ENCODE results near the gene GMFB. TPM values are rescaled to one million over a fixed set of nuclear protein-coding genes. Genes with fewer than 3 reads are reported as not detected.

Gene GMFB
- total RNA-seq, 1 experiment from 2014 or later: 63.7 TPM

GRCh38 chr14:54440476-54440872 is 48.3 kb downstream of the GMFB start:
- CTCF ChIA-PET: no interaction called here
- H3K9me3 Mint-ChIP-seq: 0 out of 2 replicates have a peak, but pooled peaks cover 7% of the 10 kb centered on the region
- POLR2A ChIA-PET: no interaction called here
- peak overlapping the region; percentile 98 for H3K27ac Mint-ChIP-seq
- TF ChIP-seq EMX1 (CRISPR knock-in tag; IDR thresholded peaks at IDR 0.05): no peak
- TF ChIP-seq RELA (CRISPR knock-in tag; IDR thresholded peaks at IDR 0.05; ENCODE audit: borderline replicate concordance): no peak
- TF ChIP-seq ATF3 (CRISPR knock-in tag; conservative IDR thresholded peaks at IDR 0.05): no peak
- TF ChIP-seq ZNF138 (CRISPR knock-in tag; conservative IDR thresholded peaks at IDR 0.05): no peak
- no peak for TF ChIP-seq AR (CRISPR knock-in tag; IDR thresholded peaks at IDR 0.05)
- no peak for TF ChIP-seq TEAD1 (CRISPR knock-in tag; IDR thresholded peaks at IDR 0.05)
- TF ChIP-seq ZNF232 (CRISPR knock-in tag; IDR thresholded peaks at IDR 0.05): no peak
- TF ChIP-seq MAX (CRISPR knock-in tag; IDR thresholded peaks at IDR 0.05): no peak
- no peak for TF ChIP-seq HMGA2 (CRISPR knock-in tag; IDR thresholded peaks at IDR 0.05)
- no peak for TF ChIP-seq ELF4 (CRISPR knock-in tag; IDR thresholded peaks at IDR 0.05; ENCODE audit: low read depth)
- TF ChIP-seq SMAD3 (CRISPR knock-in tag; IDR thresholded peaks at IDR 0.05; ENCODE audit: borderline replicate concordance): no peak
- TF ChIP-seq ZNF121 (CRISPR knock-in tag; IDR thresholded peaks at IDR 0.05): no peak
- no peak for TF ChIP-seq ZSCAN18 (CRISPR knock-in tag; IDR thresholded peaks at IDR 0.05)
- TF ChIP-seq CREM (CRISPR knock-in tag; IDR thresholded peaks at IDR 0.05): no peak
- TF ChIP-seq PREB (CRISPR knock-in tag; IDR thresholded peaks at IDR 0.05; ENCODE audit: borderline replicate concordance): no peak
- no peak for TF ChIP-seq ZMAT4 (CRISPR knock-in tag; IDR thresholded peaks at IDR 0.05)
- TF ChIP-seq ZNF263 (CRISPR knock-in tag; IDR thresholded peaks at IDR 0.05; ENCODE audit: low read depth): no peak
- H3K4me1 Mint-ChIP-seq: peaks cover 52% of the 10 kb centered on the region
- peaks cover 3% of the 10 kb centered on the region; the same call in 1 of the 2 replicates for H3K27me3 Mint-ChIP-seq (ENCODE audit: low read depth)
- ATAC-seq (no peak), DNase-seq (ENCODE audit: low spot score) (no peak)
- peak overlapping the region; percentile 91 for H3K4me3 Mint-ChIP-seq
- no peaks in the 10 kb centered on the region for H3K36me3 Mint-ChIP-seq

GRCh38 chr14:54440037-54440436 is 48.7 kb downstream of the GMFB start:
- no peak for ATAC-seq
- H3K4me3 Mint-ChIP-seq: peak overlapping the region; percentile 91
- ChIA-PET CTCF (no interaction called here), POLR2A (no interaction called here)
- 0 out of 2 replicates have a peak, but pooled peaks cover 7% of the 10 kb centered on the region for H3K9me3 Mint-ChIP-seq
- no peak for DNase-seq (ENCODE audit: low spot score)
- H3K4me1 Mint-ChIP-seq: peaks cover 56% of the 10 kb centered on the region
- peak overlapping the region; percentile 98 for H3K27ac Mint-ChIP-seq
- no peaks in the 10 kb centered on the region for H3K36me3 Mint-ChIP-seq
- TF ChIP-seq CDX4 (CRISPR knock-in tag; IDR thresholded peaks at IDR 0.05; ENCODE audit: borderline replicate concordance) (no peak), ZNF263 (CRISPR knock-in tag; IDR thresholded peaks at IDR 0.05; ENCODE audit: low read depth) (no peak), GABPB1 (CRISPR knock-in tag; IDR thresholded peaks at IDR 0.05) (peak; percentile 66; the same call in 1 of the 2 replicates)
- H3K27me3 Mint-ChIP-seq (ENCODE audit: low read depth): peaks cover 3% of the 10 kb centered on the region; the same call in 1 of the 2 replicates

Data from WTC11 (cell line).